NCI-H69 (cell line): ENCODE results near the gene ATL1.
"Not testable (repeated sequence)": the region's sequence is repeated elsewhere in the genome, so short reads cannot be mapped to it uniquely, and the experiment has no call there.

ENCODE experiments used
- DNase-seq: peaks from one replicate; lab custom pipeline; 2025; lab: John Stamatoyannopoulos, UW

Gene ATL1

DNA sequence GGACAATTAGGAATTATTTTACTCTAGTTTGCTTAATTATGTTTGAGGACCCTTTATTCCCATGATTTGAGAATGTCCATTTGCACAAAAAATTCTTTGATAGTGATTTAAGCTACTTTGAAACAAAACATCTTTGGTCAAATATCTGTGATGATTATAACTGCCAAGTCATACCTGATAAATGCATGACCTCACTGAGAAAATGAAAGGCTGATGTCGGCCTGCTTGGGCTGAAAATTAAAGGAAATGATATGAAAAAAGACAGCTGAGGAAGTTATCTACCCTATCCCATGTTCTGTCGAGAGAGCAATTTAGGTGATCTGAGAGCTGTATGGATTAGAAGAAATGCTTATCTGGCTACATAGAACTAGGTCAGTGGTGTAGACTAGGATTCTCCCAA lies 43.6 kb downstream of the ATL1 start:
- DNase-seq: no peak

DNA sequence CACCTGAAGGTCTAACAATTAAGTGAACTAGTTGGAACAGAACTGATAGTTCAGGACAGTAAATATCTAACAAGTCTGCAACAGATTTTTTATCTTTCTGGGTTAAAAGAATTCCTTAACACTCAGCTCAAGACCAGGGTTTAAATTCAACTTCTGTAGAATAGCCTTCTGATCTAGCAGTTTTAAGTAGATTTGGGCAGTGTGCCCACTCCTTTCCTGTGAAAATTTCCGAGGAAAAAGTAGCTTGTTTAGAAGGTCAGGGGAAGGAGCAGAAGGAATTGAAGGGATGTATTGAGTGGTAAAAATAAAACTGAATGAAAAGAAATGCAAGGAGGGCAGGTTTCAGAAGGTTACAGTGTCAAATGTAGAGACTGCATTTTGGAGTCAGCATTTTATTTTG lies 45.8 kb downstream of the ATL1 start:
- DNase-seq: no peak

DNA sequence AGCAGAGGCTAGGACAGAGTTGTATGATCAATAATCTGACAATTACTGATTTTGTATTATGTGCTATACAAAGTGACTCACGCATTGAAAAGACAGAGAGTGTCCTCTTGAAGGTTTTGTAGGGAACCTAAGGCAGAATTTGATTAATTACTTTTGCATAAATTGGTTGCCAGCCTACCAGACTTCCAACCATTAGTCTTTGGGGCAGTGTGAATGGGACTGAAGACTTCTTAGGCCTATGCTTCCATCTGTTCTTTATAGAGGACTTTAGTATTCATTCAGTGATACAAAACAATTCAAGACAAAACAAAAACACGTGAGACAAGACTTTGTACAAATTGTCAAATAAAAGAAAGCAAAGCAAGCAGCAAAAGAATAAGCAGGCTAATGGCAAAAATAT lies 46.5 kb downstream of the ATL1 start:
- DNase-seq: no peak

DNA sequence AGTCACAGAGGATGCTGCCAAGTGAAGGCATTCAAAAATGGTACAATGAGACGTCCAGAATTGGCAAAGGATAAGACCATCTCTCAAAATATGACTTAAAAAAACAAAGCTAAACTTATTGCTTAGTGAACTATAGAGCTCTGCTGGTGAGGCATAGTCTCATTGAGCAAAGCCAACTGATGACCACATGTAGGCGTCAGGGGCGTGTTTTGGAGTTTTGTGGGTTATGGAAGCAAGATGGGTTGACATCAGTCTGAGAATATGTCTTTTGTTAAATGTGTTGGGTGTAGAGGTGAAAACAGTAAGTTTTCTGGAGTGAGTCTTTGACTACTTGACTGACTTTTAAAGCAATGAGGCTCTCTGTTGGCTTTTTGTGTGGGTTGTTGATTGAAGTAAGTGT lies 47.2 kb downstream of the ATL1 start:
- no peak for DNase-seq

DNA sequence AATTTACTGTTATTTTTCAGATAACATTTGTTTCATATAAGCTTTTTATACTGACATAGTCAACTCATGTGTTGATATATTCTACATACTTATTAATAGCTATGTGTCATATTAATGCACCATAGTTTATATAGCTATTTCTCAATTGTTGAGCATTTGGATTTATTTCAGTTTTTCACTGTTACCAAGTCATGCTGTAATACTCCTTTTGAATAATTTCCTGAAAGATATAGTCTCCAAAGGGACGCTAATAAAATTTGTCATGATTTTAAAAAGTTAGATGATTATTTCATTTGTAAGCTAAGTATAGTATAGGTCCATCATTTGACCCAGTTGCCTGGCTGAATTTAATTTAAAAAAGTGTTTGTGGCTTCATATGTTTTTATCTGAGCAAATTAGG lies 47.8 kb downstream of the ATL1 start:
- no peak for DNase-seq

DNA sequence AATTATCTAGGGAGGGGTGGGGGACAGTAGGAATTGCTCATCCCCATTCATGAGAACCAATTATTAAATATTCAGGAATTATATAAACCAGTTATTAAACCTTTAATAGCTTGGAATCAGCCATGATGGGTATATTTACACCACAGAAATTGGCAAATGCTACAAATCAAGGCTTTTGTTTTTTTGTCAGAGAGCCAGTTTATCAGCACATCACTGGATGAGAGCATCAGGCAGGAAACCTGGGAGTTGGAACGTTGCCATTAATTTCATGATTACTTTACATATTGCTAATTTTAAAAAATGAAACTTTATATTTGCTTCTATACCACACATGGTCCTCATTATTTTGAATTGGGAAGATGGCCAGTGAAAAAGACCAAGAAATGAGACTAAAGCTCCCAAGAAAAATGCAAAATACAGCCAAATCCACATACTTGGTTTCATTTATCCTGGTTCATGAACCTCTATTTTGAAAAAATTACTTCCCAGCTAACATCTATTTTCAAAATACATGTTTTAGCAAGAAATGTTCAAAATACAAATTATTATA lies 48.4 kb downstream of the ATL1 start:
- no peak for DNase-seq

DNA sequence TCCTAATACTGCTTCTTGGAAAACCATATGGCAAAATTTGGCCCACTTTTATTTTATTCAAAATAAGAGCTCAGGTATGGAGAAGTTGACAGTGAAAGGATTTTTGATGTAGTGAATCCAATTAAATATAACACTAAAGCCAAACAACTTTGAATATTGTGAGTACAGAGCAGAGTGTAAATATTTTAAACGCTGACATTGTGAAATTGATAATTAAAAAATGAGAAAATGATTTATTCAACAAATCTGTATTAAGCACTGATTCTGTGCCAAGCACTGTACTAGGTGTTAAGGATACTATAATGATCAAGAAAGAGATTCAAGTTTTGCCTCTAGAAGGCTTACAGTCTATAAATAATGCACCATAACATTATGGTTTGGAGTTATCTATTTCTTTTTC lies 50.5 kb downstream of the ATL1 start:
- DNase-seq: no peak

DNA sequence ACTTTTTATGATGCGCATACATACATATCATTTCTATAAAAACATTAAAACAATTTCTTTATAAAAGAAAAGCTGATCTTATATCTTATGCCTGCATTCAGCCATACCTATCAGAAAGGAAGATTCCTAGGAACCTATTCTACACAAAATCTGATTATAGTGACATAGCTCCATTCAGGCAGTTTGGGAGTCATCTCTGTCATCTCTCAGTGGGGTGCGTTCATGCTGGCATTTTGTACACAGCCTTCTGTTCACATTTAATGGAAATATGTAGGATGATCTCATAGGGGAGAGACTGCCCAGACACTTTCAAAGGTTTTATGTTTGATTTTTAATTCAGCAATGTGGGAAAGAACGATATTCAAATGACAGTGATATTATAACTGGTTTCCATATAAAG lies 52.9 kb downstream of the ATL1 start:
- peak; percentile 60 for DNase-seq

DNA sequence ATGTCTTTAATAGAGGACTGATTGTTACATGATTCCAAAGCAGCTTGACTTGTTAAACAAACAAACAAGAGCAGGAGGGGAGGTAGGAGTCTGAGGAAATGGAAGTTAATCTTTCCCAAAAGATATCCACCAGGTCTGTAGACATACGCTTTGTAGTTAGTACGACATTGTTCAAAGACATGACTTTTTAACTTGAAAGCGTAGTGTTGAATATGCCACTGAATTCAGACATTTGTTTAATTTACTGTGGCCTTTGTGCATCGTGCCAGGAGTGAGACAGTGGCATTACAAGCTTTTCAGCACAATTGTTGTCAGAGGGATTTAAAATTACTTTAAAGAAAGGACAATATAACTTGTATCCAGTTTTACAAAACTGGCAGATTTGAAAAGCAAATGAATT lies 55.1 kb downstream of the ATL1 start:
- no peak for DNase-seq

DNA sequence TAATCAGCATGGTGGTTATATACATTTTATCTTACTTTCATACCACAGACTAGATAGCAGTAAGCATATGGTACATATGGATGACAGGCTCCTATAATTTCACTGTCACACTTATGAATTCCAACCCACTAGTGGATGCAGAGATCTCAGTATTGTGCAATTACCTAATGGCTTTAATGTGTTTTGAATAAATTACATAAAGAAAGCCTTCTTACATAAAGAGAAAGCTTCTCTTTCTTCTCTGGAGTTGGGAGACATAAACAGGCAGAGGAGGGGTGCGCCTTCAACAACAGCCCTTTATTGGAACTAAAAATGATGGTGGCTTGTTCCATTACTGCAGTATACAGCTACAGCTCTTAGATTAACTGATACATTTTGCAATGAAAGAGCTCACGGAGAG lies 55.6 kb downstream of the ATL1 start:
- no peak for DNase-seq

DNA sequence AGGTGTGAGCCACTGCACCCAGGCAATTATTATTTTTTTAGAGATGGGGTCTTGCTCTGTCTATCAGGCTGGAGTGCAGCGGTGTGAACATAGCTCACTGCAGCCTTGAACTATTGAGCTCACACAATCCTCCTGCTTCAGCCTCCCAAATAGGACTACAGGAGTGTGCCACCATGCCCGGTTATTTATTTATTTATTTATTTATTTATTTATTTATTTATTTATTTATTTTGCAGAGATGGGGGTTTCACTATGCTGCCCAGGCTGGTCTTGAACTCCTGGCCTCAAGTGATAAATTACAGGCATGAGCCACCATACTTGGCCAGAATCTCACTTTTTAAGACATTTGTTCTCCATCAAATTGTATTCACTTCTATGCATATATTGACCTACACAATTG lies 56.3 kb downstream of the ATL1 start:
- DNase-seq: no peak

DNA sequence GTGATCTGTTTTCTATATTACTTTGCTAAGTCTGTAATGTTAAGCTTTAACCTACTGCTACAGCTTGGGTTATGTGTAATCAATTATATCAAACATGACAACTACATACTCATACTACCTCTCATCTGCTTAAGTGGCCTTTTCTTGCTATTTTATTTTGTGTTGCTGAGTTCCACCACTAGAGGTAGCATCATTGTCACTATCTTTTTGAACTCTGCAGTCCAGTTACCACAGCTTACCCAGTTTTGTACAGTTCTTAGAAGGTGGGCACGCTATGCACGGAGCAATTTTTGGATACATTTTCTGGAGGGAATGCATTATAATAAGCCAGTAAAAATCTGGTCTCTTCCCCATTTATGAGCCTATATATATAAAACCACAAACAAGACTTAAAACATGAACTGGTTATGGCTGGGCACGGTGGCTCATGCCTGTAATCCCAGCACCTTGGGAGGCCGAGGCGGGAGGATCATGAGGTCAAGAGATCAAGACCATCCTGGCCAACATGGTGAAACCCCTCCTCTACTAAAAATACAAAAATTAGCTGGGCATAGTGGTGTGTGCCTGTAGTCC lies 59.7 kb downstream of the ATL1 start:
- DNase-seq: peak; percentile 42

DNA sequence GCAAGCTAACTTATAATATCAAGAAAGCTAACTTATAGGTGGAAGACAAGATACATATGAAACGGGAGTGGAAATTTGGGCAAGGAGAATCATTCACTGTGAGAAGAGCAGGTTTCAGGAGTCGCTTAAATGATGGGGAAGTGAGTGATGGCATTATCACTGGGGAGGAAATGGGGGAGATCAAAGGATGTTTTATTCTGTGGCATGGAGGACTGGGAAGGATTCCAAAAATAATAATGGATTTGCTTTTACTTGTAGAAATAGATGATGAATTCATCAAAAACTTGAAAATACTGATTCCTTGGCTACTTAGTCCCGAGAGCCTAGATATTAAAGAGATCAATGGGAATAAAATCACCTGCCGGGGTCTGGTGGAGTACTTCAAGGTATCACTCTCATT lies 60.4 kb downstream of the ATL1 start:
- DNase-seq: no peak

DNA sequence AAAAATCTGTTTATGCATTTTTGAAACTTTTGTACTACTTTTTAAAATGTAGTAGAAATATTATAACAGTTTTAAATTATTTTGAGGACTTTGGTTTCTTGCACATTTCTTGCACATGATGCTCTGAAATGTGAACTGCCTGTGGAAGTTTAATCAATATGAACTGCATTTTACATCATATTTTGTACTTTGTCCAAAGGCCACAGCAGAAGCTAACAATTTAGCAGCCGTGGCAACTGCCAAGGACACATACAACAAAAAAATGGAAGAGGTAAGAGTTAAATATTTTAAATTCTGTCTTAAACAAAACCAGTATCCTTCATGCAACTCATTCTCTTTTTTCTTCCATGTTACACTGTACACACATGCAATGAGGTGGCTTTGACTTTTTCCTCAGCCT lies 63.0 kb downstream of the ATL1 start:
- DNase-seq: no peak

DNA sequence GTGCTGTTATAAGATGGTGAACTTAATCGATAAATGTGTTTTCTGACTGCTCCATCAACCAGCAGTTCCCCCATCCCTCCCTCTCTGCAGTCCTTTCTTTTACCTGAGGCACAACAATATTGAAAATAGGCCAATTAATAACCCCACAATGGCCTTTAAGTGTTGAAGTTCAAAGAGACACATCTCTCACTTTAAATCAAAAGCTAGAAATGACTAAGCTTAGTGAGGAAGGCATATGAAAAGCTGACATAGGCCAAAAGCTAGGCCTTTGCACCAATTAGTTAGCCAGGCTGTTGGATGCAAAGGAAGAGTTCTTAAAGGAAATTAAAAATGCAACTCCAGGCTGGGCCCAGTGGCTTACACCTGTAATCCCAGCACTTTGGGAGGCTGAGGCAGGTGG lies 64.5 kb downstream of the ATL1 start:
- no peak for DNase-seq

DNA sequence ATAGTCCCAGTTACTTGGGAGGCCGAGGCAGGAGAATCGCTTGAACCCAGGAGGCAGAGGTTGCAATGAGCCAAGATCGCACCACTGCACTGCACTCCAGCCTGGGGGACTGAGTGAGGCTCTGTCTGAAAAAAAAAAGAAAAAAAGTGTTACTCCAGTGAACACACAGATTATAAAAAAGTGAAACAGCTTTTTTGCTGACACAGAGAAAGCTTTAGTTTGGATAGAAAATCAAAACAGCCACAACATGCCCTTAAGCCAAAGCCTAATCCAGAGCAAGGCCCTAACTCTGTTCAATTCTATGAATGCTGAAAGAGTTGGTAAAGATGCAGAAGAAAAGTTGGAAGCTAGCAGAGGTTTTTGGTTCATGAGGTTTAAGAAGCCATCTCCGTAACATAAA lies 65.0 kb downstream of the ATL1 start:
- DNase-seq: not testable (repeated sequence)

DNA sequence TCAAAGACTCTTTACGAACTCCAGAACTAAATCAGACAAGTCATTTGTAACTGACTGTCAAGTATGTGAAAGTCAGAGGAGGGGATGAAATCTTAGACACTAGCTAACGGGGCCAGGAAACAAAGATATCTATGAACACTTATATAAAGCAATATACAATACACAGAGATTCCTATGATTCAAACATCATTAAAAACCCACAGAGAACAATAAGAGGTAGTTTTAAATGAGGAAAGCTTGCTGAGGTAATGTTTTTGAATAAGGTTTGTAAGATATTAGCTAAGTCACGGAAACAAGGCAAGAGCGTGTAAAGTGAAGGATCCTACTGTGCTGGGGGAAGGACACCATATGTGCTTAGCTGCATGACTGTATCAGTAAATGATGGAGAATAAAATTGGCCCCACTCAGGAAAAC lies 71.5 kb downstream of the ATL1 start:
- DNase-seq: no peak

DNA sequence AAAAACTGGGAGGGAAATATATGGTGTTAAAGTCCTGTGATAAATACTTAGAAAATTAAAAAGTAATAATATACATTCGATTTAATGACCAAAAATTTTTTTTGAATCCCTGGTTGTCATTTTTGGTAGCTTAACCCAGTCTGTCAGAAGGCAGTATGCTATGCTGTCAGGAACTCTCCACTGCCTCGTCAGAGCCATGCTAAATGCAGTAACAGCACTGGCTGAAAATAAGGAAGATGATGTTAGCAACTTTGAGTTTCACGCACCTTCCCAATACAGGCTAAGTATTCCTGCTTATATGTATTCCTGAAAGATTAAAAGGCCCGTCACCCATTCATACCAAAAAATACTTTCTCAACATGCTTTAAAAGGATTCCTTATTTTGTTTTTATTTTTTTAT lies 74.0 kb downstream of the ATL1 start:
- DNase-seq: no peak

DNA sequence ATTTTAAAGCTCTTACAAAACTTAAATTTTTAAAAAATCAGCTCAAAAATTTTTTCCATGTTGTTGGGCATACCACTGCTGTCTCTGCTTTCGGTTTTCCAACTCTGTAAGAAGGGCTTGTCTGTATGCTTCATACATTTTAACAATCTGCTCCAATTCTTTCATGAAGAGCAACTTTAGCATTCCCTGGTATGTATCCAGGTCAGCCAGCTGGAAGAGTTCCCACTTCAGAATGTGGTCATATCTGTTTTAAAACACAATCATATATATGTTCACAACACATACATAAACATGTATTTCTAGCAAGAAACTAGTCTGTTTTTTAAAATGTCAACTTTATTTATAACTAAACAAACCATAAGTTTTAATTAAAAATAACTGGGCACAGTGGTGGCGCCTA lies 75.2 kb downstream of the ATL1 start:
- DNase-seq: no peak

DNA sequence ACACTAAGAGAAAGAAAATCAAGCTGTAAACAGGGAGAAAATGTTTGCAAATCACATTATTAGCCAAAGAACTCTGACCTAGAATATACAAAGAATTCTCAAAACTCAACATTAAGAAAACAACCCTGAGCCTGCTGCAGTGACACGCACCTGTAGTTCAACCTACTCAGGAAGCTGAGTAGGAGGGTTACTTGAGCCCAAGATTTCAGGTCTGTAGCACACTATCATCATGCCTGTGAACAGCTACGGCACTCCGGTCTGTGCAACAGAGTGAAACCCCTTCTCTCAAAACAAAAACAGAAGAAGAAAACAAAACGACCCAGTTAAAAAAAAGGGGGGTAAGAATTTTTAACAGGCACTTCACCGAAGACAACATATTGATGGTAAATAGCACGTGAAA lies 87.3 kb downstream of the ATL1 start:
- no peak for DNase-seq

DNA sequence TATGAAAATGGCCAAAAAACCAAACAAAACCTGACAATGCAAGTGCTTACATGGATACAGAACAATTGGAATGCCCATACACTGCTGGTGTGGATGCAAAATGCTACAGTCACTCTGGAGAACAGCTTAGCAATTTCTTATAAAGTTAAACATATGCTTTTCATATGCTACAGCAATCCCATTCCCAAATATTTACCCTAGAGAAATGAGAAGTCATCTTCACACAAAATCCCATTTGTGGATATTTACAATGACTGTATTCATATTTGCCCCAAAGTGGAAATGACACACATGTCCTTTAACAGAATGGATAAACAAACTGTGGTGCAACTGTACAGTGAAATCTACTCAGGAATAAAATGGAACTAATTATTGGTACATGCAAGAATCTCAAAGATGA lies 87.8 kb downstream of the ATL1 start:
- DNase-seq: no peak

DNA sequence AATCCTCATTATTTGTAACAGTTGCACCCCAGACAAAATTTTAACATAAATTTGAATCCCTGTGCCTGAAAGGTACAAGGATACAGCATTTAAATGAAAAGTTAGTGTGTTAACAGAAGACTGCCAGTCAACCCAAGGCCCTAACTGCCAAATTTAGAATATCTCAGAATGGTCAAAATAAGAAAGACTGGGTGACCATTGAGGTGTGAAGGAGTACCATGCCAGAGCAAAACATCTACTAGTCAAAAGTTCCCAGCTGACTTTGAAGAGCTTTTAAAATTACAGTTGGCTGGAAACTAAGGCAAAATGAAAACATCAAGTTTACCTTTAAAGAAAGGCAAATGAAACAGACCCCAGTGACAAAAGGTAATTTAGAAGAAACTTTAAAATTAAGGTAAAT lies 89.7 kb downstream of the ATL1 start:
- no peak for DNase-seq

DNA sequence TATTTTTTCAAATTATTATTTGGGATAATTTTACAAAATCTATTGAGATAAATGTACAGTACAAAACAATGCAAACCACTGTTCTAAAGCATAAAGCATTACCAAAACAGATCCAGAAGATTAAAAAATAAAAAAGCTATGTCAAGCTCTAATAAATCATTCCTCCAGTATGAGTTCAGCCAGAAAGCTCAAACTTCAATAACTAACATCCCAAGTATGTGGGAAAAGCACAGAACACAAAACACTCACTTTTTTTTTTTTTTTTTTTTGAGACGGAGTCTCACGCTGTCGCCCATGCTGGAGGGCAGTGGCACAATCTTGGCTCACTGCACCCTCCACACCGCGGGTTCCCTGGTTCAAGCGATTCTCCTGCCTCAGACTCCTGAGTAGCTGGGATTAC lies 96.8 kb downstream of the ATL1 start:
- no peak for DNase-seq

DNA sequence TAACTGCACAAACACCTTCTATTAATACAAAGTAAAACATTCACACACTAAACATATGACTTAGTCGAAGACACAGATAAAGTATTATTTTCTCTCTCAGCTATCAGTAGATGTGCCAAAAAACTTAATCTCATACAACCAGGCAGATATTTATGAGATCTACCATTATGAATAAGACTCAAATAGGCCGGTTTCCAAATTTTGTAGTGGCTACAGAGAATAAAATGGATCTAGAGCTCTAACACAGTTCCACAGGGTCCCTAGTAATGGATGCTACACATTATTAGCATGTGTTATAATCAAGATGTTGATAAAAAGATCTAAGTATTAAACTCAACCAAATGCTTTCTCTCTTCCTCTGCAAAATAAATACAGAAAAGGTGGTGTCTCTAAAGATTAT lies 97.8 kb downstream of the ATL1 start:
- DNase-seq: no peak

DNA sequence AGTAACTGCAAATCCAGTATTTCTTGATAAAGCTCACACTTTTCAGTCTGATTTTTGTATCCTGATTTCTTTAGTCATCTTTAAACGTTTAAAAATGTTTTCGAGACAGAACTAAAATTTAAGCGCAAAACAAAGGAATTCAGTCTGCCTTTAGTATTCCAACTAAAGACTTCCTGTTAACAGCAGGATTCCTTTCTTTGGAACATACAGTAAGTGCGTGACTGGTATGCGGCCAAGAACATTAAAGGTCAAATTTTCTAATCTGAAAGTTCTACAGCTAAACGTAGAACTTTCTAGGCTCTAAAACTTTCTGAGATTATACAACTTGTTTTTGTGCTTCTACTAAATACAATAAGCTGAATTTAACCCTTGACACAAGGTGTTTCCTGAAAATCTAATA lies 98.3 kb downstream of the ATL1 start:
- DNase-seq: no peak
